ENCODE measurements around the gene MRPS15.

The MRPS15 gene

GRCh38 chr1:36466370-36467026 is 2.3 kb upstream of the MRPS15 start:
- Histone ChIP-seq H3K9ac (ENCODE audit: low read length) (no peak overlapping the region), H3K27ac (ENCODE audit: low read depth, low read length) (no peak overlapping the region), H3K27me3 (ENCODE audit: control insufficient read depth, insufficient read depth, low read length) (no peaks in the 10 kb centered on the region), H3K4me3 (ENCODE audit: low read length) (no peak overlapping the region), H3K36me3 (ENCODE audit: control insufficient read depth, insufficient read depth, low read length) (no peaks in the 10 kb centered on the region), H3K4me1 (ENCODE audit: control insufficient read depth, insufficient read depth, low read length) (peaks cover 8% of the 10 kb centered on the region)

- H3K27me3 ChIP-seq (ENCODE audit: control insufficient read depth, insufficient read depth, low read length): no peaks in the 10 kb centered on the region
- no peak overlapping the region for H3K9ac ChIP-seq (ENCODE audit: low read length)
- no peaks in the 10 kb centered on the region for H3K36me3 ChIP-seq (ENCODE audit: control insufficient read depth, insufficient read depth, low read length)
- H3K4me1 ChIP-seq (ENCODE audit: control insufficient read depth, insufficient read depth, low read length): peaks cover 8% of the 10 kb centered on the region
- no peak overlapping the region for H3K4me3 ChIP-seq (ENCODE audit: low read length)
- no peak overlapping the region for H3K27ac ChIP-seq (ENCODE audit: low read depth, low read length)
Observed at GRCh38 chr1:36465731-36466369, 1.7 kb upstream of the MRPS15 start.

- Histone ChIP-seq H3K36me3 (ENCODE audit: control insufficient read depth, insufficient read depth, low read length) (peaks cover 4% of the 10 kb centered on the region), H3K27ac (ENCODE audit: low read depth, low read length) (peak overlapping the region; percentile 94), H3K27me3 (ENCODE audit: control insufficient read depth, insufficient read depth, low read length) (no peaks in the 10 kb centered on the region), H3K4me1 (ENCODE audit: control insufficient read depth, insufficient read depth, low read length) (peaks cover 8% of the 10 kb centered on the region), H3K9ac (ENCODE audit: low read length) (no peak overlapping the region), H3K4me3 (ENCODE audit: low read length) (peak overlapping the region; percentile 98)
Observed at GRCh38 chr1:36464605-36465393, 615 bp upstream of the MRPS15 start.

GRCh38 chr1:36463463-36463802 is 751 bp downstream of the MRPS15 start:
- H3K9ac ChIP-seq (ENCODE audit: low read length): no peak overlapping the region
- peak overlapping the region; percentile 98 for H3K4me3 ChIP-seq (ENCODE audit: low read length)
- H3K36me3 ChIP-seq (ENCODE audit: control insufficient read depth, insufficient read depth, low read length): peaks cover 7% of the 10 kb centered on the region
- H3K4me1 ChIP-seq (ENCODE audit: control insufficient read depth, insufficient read depth, low read length): peaks cover 8% of the 10 kb centered on the region
- no peaks in the 10 kb centered on the region for H3K27me3 ChIP-seq (ENCODE audit: control insufficient read depth, insufficient read depth, low read length)
- no peak overlapping the region for H3K27ac ChIP-seq (ENCODE audit: low read depth, low read length)

GRCh38 chr1:36458910-36459309 is 5.3 kb downstream of the MRPS15 start:
- Histone ChIP-seq H3K9ac (ENCODE audit: low read length) (no peak overlapping the region), H3K4me1 (ENCODE audit: control insufficient read depth, insufficient read depth, low read length) (peaks cover 5% of the 10 kb centered on the region), H3K4me3 (ENCODE audit: low read length) (no peak overlapping the region), H3K27me3 (ENCODE audit: control insufficient read depth, insufficient read depth, low read length) (no peaks in the 10 kb centered on the region), H3K36me3 (ENCODE audit: control insufficient read depth, insufficient read depth, low read length) (peaks cover 20% of the 10 kb centered on the region), H3K27ac (ENCODE audit: low read depth, low read length) (no peak overlapping the region)

GRCh38 chr1:36457691-36458090 is 6.5 kb downstream of the MRPS15 start:
- no peak overlapping the region for H3K9ac ChIP-seq (ENCODE audit: low read length)
- H3K27ac ChIP-seq (ENCODE audit: low read depth, low read length): no peak overlapping the region
- no peaks in the 10 kb centered on the region for H3K4me1 ChIP-seq (ENCODE audit: control insufficient read depth, insufficient read depth, low read length)
- H3K27me3 ChIP-seq (ENCODE audit: control insufficient read depth, insufficient read depth, low read length): no peaks in the 10 kb centered on the region
- H3K36me3 ChIP-seq (ENCODE audit: control insufficient read depth, insufficient read depth, low read length): peaks cover 20% of the 10 kb centered on the region
- H3K4me3 ChIP-seq (ENCODE audit: low read length): no peak overlapping the region

- H3K4me1 ChIP-seq (ENCODE audit: control insufficient read depth, insufficient read depth, low read length): no peaks in the 10 kb centered on the region
- no peaks in the 10 kb centered on the region for H3K27me3 ChIP-seq (ENCODE audit: control insufficient read depth, insufficient read depth, low read length)
- no peak overlapping the region for H3K9ac ChIP-seq (ENCODE audit: low read length)
- no peak overlapping the region for H3K4me3 ChIP-seq (ENCODE audit: low read length)
- H3K27ac ChIP-seq (ENCODE audit: low read depth, low read length): no peak overlapping the region
- H3K36me3 ChIP-seq (ENCODE audit: control insufficient read depth, insufficient read depth, low read length): peaks cover 20% of the 10 kb centered on the region
Observed at GRCh38 chr1:36456391-36456928, 7.7 kb downstream of the MRPS15 start.

GRCh38 chr1:36455386-36455785 is 8.8 kb downstream of the MRPS15 start:
- Histone ChIP-seq H3K4me1 (ENCODE audit: control insufficient read depth, insufficient read depth, low read length) (peaks cover 3% of the 10 kb centered on the region), H3K27ac (ENCODE audit: low read depth, low read length) (no peak overlapping the region), H3K36me3 (ENCODE audit: control insufficient read depth, insufficient read depth, low read length) (peaks cover 18% of the 10 kb centered on the region), H3K9ac (ENCODE audit: low read length) (no peak overlapping the region), H3K27me3 (ENCODE audit: control insufficient read depth, insufficient read depth, low read length) (no peaks in the 10 kb centered on the region), H3K4me3 (ENCODE audit: low read length) (no peak overlapping the region)

- peaks cover 13% of the 10 kb centered on the region for H3K36me3 ChIP-seq (ENCODE audit: control insufficient read depth, insufficient read depth, low read length)
- no peak overlapping the region for H3K9ac ChIP-seq (ENCODE audit: low read length)
- no peaks in the 10 kb centered on the region for H3K27me3 ChIP-seq (ENCODE audit: control insufficient read depth, insufficient read depth, low read length)
- H3K4me1 ChIP-seq (ENCODE audit: control insufficient read depth, insufficient read depth, low read length): peaks cover 3% of the 10 kb centered on the region
- no peak overlapping the region for H3K27ac ChIP-seq (ENCODE audit: low read depth, low read length)
- H3K4me3 ChIP-seq (ENCODE audit: low read length): no peak overlapping the region
Observed at GRCh38 chr1:36453600-36454388, 10.4 kb downstream of the MRPS15 start.

- no peak overlapping the region for H3K9ac ChIP-seq (ENCODE audit: low read length)
Observed at GRCh38 chr1:36453051-36453450, 11.1 kb downstream of the MRPS15 start.

GRCh38 chr1:36450919-36451305 is 13.3 kb downstream of the MRPS15 start:
- peaks cover 3% of the 10 kb centered on the region for H3K4me1 ChIP-seq (ENCODE audit: control insufficient read depth, insufficient read depth, low read length)
- H3K27me3 ChIP-seq (ENCODE audit: control insufficient read depth, insufficient read depth, low read length): no peaks in the 10 kb centered on the region
- H3K9ac ChIP-seq (ENCODE audit: low read length): peak overlapping the region; percentile 54
- H3K4me3 ChIP-seq (ENCODE audit: low read length): peak overlapping the region; percentile 77
- H3K27ac ChIP-seq (ENCODE audit: low read depth, low read length): peak overlapping the region; percentile 87
- peaks cover 7% of the 10 kb centered on the region for H3K36me3 ChIP-seq (ENCODE audit: control insufficient read depth, insufficient read depth, low read length)

More at GRCh38 chr1:36453051-36453450, 11.1 kb downstream of the MRPS15 start:
- Histone ChIP-seq H3K4me1 (ENCODE audit: control insufficient read depth, insufficient read depth, low read length) (peaks cover 3% of the 10 kb centered on the region), H3K27ac (ENCODE audit: low read depth, low read length) (no peak overlapping the region), H3K4me3 (ENCODE audit: low read length) (no peak overlapping the region), H3K36me3 (ENCODE audit: control insufficient read depth, insufficient read depth, low read length) (peaks cover 13% of the 10 kb centered on the region), H3K27me3 (ENCODE audit: control insufficient read depth, insufficient read depth, low read length) (no peaks in the 10 kb centered on the region)

Data from rectal smooth muscle tissue (tissue), 1 donor.